Adrenal gland (tissue), 5 donors: ENCODE measurements around the gene SERPINB5.

Source experiments
- CTCF ChIP-seq, 6 experiments: fragments of 450-650 bp in 4 of 6; fragments of 200-600 bp in 2 of 6; sonication (generic) in 1 of 6; IDR thresholded peaks; 1 replicate in 5 of 6; 2 replicates in 1 of 6; pipeline versions ENCODE4 v1.5.1 to v1.8.0; 2016 to 2021; ENCODE audit warnings: antibody characterized with exemption in 6 of 6, mild to moderate bottlenecking in 2 of 6, moderate library complexity in 1 of 6
- POLR2A ChIP-seq, 2 donors: fragments of 450-650 bp; IDR thresholded peaks; one replicate each; pipeline ENCODE4 v1.6.1; 2017; ENCODE audit warnings: antibody characterized with exemption in 2 of 2, mild to moderate bottlenecking in 2 of 2, moderate library complexity in 1 of 2
- donor health status: DM: no; HTN: no; CAD: no.

GRCh38 chr18:63506336-63506646 lies 29.5 kb downstream of the SERPINB5 start:
- TF ChIP-seq CTCF (IDR thresholded peaks at IDR 0.05) (no peak), POLR2A (IDR thresholded peaks at IDR 0.05) (no peak)
